ENCODE data around the gene OR56B1.
"Not testable (repeated sequence)": the region's sequence is repeated elsewhere in the genome, so short reads cannot be mapped to it uniquely, and the experiment has no call there.

OR56B1 gene

GRCh38 chr11:5736396-5736795 lies at the start of gene OR56B1:
Gene OR56B1, plus strand, starts transcription at chr11:5736448. Its CDS starts 69 bp downstream, at chr11:5736517.
- no peak for DNase-seq

GRCh38 chr11:5688482-5688881 lies 47.8 kb upstream of the OR56B1 start:
- no peak for DNase-seq

GRCh38 chr11:5689551-5689983 lies 46.7 kb upstream of the OR56B1 start, which contains the start of gene TRIM22:
Gene TRIM22, plus strand, starts transcription at chr11:5689790. Its CDS starts 6,443 bp downstream, at chr11:5696233.
- no peak for DNase-seq

GRCh38 chr11:5690216-5690615 lies 46.0 kb upstream of the OR56B1 start:
- DNase-seq: no peak

GRCh38 chr11:5690736-5691135 lies 45.5 kb upstream of the OR56B1 start:
- no peak for DNase-seq

GRCh38 chr11:5691238-5691963 lies 44.8 kb upstream of the OR56B1 start:
- not testable (repeated sequence) for DNase-seq

GRCh38 chr11:5691964-5692361 lies 44.3 kb upstream of the OR56B1 start:
- DNase-seq: no peak

- no peak for DNase-seq
Measured at GRCh38 chr11:5694642-5695041, 41.6 kb upstream of the OR56B1 start.

- DNase-seq: no peak
Measured at GRCh38 chr11:5695580-5695979, 40.7 kb upstream of the OR56B1 start.

- DNase-seq: no peak
Measured at GRCh38 chr11:5696210-5696609, 40.0 kb upstream of the OR56B1 start.

GRCh38 chr11:5698281-5698680 lies 38.0 kb upstream of the OR56B1 start:
- no peak for DNase-seq

GRCh38 chr11:5700421-5701054 lies 35.7 kb upstream of the OR56B1 start:
- no peak for DNase-seq

- DNase-seq: no peak
Measured at GRCh38 chr11:5701055-5701577, 35.1 kb upstream of the OR56B1 start.

GRCh38 chr11:5703741-5704536 lies 32.3 kb upstream of the OR56B1 start:
- DNase-seq: no peak

- no peak for DNase-seq
Measured at GRCh38 chr11:5705688-5706087, 30.6 kb upstream of the OR56B1 start.

- DNase-seq: no peak
Measured at GRCh38 chr11:5712507-5712906, 23.7 kb upstream of the OR56B1 start.

GRCh38 chr11:5713695-5714094 lies 22.6 kb upstream of the OR56B1 start:
- DNase-seq: no peak

- not testable (repeated sequence) for DNase-seq
Measured at GRCh38 chr11:5716518-5716917, 19.7 kb upstream of the OR56B1 start.

GRCh38 chr11:5719703-5720495 lies 16.3 kb upstream of the OR56B1 start:
- no peak for DNase-seq

GRCh38 chr11:5722622-5723021 lies 13.6 kb upstream of the OR56B1 start:
- no peak for DNase-seq

- DNase-seq: no peak
Measured at GRCh38 chr11:5726351-5726750, 9.9 kb upstream of the OR56B1 start.

GRCh38 chr11:5727691-5728090 lies 8.6 kb upstream of the OR56B1 start:
- DNase-seq: no peak
